Femur (tissue), 1 donor: ENCODE results near the gene STRN4.
"Not testable (repeated sequence)": the region's sequence is repeated elsewhere in the genome, so short reads cannot be mapped to it uniquely, and the experiment has no call there.

Experiments
- DNase-seq: peaks from one replicate; pipeline ENCODE4 v3.0.0-alpha.2; 2017

Gene STRN4

DNA sequence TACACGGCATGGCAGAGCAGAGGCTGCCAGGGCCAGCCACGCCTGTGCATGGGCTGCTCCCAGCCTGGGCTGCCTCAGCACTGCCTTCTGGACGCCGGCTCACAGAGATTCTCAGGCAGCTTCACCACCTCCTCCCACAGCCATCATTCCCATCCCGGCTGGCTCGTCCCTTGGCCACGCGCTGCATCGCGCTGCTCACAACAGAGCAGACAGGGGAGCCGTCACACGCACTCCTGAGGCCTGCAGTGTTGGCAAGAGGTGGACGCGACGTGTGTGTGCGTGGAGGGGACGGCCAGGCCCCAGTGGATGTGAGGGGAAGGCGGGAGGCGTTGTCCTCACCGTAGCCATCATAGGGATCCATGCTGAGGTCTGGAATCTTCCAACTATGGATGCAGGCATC is 21.8 kb downstream of the STRN4 start:
- peak; percentile 27 for DNase-seq

DNA sequence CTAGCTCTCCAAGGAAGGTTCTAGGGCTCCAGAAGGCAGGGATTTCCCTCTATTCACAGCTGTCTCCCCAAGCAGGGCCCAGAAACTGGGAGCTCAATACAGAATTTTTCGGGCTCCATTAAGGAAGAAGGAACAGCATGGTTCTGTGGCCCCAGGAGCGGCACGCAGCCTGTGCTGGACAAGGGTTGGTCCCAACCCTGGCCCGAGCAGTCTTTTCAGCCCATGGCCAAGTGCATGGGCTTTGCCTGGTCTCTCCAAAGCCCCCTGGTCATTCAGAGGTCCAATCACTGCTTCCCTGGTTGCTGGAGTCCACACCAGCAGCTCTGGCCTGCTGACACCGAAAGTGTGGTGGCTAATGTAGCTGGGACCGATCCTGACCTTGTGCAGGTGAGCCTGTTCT is 22.8 kb downstream of the STRN4 start:
- DNase-seq, result no peak

DNA sequence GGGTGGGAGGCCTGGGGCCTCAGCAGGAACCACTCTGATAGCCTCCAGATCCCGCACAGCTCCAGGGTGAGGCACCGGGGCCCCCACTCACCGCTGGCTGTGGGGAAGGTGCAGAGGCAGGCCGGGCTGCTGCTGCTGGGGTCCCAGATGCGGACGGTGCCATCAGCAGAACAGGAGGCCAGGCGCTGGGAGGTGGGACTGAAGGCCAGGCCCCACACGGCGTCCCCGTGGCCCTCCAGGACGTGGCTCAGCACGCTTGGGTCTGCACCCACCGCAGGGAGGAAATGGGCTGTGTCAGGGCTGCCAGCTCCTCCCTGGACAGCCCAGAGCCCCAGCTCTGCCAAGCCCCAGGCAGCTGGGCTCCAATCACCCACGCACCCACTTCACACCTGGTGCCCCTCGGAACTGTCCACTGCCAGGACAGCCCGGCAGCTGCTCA is 23.2 kb downstream of the STRN4 start:
- DNase-seq, result peak; percentile 18

DNA sequence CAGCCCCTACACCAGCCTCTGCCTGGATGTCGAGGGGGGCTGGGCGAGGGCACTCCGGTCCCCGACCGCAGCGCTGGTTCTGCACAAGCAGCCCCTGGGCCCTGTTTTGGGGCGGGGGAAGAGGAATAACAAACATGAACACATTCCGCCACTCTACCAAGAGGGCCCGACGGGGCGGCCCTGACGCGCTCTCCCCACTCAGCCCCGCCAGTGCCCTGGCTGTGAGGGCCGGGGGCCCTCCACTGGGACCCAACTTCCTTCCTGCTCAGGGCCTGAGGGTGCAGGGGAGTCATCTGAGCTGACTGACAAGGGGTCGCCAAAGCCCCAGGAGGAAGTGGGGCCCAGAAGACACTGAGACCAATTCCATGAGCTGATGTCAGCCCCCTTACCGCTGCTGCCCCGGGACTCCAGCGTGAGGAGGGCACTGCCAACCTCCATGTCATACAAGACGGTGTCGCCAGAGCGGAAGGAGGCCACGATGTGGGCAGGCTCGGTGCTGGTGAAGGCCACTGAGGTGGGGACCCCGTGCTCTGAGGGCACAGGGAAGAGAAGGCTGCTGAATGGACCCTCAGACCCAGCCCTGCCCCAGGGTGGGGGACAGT is 23.7 kb downstream of the STRN4 start:
- DNase-seq, result peak; percentile 16

DNA sequence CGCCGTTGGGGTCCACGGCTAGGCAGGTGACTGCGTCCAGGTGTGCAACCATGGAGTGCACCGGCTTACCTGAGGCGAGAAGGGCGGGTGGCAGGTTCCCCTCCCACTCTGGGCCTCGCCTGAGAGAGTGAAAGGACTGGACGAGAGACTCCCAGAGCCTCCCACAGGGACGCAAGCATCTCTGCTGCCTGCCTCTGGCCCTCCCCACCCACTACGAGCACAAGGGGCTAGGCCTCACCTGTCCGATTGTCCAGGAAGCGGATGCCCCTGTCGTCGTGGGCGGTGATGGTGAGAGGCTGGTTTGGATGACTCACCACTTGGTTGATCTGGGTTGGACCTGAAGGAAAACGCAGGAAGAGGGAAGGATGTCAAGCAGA is 24.3 kb downstream of the STRN4 start:
- peak; percentile 20 for DNase-seq

DNA sequence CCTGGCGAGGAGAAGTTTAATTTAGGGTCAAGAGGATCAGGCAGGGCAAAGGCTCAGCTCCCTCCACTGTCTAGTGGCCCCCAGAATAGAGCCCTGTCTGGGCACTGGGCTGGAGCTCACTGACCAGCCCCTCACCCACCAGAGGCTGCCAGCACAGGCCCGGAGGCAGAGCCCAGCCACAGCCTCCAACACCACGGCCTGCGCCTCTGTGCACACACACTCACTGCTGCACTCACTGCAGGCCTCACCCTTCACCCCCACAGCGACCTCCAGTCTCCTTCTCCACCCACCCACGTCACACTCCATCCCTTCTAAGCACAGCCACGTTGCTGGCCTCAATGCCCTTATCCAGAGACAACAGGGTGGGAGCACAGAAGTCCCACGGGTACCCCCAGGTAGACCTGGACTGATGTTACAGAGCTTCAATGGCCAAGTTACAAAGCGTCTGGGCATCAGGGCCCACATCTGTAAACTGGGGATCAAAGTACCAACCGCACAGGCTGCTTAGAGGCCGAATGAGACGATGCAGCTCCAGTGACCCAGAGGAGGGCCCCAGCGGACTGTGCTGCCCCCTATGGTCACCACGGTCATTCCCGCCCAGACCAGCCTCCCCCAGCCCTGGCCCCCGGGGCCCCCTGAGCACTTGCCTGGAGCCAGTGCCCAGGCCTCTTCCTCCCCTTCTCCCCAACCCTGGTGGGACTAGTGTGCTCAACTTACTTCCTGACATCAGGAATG is 24.8 kb downstream of the STRN4 start:
- no peak for DNase-seq

DNA sequence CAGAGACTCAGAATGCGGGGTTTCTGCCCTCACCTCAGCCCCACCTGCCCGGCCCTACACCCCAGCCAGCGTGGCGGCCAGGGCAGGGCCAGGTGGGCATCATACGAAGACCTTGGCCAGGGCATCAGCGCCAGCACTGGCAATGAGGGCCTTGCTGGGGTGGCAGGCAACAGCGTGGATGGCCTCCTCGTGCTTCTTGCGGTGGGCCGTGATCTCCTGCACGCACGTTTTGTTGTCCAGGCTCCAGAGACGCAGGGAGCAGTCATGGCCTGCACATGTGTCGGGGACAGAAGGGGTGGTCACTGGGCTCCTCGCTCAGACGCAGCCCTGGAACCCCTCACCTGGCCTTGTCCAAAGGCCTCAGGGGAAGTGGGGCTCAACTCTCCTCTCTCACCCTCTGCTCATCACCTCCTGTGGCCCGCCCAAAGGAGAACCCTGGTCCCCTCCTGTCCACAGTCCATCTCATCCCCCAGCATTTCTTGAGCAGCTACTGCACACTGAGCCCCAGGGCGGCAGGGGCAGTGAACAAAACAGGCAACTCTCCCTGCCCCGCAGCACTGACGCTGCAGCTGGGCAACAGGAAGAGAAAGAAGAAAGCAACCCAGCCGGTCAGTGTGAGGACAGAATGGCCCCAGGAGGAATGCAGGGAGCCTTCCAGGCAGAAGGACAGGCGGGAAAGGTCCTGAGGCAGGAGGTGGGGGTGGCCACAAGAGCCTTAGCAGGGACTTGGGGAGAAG is 25.6 kb downstream of the STRN4 start:
- DNase-seq, result peak; percentile 18

DNA sequence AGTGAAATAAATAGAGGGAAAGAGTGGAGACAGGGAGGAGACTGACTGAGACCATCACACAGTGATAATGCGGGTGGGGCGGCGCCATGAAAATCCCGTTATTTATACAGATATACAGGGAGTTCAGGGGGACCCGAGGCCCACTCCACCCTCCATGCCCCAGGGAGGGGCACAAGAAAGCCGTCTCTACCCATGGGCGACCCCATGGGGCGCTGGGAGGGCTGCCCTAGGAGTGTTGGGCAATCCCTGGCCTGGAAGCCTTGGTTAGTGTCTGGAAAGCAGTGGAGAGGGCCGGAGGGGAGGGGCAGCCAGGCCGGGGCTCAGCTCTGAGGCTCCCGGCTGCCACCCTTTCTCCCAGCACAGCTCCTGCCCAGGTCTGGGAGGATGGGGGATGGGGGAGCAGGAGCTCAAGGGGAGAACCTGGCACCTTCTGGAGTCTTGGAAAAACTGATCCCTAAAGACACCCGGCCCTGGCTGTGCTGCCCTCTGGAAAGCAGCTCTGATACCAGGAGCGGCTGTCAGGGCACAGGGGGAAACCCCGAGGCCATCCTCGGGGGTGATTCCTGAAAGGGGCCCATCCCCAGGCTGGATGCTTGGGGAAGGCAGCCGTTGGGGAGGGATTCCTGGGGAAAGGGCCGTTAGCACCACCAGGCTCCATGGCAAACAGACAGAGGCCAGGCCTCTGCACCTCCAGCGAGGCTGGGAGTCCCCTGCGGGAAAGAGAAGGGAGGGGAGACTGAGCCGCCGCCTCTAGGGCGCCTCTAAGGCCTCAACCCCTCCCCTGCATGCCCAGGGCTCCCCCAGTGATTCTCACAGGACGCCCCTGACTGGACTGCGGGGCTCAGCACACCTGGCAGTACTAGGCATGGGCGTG is 26.4 kb downstream of the STRN4 start:
- DNase-seq, result peak; percentile 21

DNA sequence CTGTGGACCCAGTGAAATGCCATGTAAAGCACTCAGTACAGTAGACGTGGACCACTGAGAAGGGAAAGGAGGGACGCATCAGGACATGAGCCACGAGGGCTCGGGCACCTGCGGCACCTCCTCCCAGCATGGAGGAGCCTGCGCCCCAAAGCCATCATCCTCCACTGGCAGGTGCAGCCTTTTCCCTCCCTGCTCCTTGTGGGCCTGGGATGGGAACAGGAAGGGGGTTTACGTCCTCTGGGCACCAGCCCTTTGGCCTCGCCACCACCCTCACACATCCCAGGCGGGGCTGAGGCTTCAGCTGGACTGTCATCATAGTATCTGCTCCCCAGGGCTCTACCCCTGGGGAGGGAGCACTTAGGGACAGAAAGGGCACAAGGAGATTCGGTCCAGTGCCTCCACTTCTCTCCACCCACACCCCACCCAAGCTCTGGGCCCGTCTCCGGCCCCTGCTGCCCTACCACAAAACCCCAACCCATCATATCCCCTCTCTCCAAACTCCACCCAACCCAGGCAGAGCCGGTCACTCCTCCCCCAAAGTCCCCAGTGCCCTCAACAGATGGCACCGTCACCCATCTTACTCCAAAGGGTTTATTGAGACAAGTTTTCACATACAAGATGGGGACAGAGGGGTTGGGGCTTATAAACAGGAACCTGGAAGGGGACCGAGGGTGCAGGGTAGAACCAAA is 27.2 kb downstream of the STRN4 start:
- DNase-seq, result peak; percentile 21

DNA sequence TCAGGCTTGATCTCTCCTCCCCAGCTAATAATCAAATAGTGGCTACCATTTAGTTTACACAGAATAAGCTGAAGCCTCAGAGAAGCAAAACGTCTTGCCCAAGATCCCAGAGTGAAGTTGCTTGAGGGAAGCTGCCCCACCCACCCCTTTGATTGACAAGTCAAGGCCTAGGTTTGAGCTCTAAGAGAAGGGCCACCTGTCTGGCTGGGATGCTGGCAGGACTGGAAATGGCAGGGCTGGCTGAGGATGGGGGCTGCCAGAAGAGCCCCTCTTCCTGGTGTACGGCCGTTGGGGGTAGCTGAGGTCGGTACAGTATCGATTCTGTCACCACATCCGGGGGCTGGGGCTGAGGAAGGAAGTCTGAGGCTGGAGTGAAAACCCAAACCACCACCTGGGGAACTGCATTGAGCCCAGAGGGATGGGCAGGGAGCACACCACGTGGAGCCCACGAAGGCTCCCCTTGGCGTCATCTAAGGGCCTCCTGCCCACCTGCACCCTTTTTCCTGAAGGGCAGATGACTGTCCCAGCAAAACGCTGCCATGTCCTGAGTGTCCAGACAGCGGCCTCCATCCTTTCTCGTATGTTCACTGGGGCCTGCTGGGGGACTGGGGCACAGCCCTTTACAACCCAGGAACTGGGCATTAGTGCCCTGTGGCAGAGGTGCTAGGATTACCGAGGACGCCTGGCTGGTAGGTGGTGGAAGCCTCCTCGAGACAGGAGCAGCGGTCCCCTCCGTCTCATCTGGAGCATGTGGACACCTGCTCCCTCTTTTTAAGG is 27.9 kb downstream of the STRN4 start:
- peak; percentile 36 for DNase-seq

DNA sequence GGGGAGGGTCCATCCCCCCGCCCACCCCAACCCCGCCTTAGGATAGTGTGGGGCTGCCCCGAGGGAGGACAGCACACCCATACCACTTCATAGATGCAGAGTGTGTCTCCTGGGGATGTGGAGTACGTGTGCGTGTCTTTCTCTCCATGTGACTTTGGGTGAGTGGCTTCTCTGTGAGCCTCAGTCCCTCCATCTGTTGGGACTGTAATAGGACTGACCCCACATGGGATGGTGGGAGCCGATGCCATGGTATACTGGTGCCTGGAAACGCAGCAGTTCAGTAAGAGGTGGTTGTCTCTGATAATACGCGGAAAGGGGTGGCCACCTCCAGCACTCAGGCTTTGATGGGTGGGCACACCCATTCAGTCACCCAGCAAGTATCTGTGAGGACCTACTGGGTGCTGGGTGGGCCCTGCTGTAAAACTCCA is 28.5 kb downstream of the STRN4 start:
- DNase-seq, result no peak

DNA sequence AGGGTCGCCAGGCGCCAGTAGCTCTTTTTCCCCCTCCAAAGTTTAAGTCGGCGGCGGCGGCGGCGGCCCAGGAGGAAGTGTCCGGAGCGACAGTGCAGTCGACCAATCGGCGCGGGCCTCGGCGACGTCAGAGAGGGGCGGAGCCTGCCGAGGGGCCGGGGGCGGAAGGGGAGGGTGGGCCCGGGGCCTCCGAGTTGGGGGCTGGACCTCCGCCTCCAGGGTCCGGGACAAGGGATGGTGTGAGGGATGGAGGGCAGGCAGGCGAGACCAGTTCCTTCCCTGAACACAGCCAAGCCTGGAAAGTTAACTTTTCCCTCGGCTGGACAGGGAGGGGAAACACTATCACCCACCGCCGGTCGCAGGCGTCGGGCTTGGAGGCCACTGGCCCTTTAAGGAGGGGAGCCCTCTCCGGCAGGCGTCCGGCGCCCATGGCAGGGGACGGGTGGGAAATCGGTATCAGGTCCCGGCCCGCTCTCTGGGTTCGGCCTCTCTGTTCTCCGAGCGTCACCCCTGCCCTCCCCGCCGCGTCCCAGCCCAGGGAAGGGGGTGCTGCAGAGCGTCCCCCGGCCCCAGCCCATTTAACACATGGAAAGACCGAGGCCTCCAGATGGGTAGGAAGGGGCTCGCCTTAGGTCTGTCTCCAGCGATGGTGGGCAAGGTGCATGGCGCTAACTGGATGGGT is 29.1 kb downstream of the STRN4 start, which contains the start of gene PRKD2:
TSS of gene PRKD2 (minus strand) at position 81 of the 682 bp plus-strand sequence. CDS start 744 bp downstream, outside the sequence.
- DNase-seq, result peak; percentile 96

DNA sequence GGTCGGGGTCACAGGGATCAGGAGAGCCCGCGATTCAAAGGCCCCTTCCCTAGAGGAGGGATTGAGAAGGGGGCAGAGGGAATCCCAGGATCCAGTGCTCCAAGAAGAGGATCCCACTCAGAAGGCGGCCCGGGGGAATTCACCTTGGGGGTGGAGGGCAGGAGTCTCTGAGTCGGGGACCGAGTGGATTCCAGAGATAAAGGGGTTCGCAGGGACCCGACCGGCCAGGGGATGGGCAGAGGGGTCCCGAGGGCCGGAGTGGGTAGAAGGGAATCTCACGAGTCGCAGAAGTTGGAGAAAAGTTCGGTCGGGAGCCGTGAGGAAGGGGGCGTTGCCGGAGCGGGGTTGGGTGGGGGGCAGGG is 29.6 kb downstream of the STRN4 start:
- no peak for DNase-seq

DNA sequence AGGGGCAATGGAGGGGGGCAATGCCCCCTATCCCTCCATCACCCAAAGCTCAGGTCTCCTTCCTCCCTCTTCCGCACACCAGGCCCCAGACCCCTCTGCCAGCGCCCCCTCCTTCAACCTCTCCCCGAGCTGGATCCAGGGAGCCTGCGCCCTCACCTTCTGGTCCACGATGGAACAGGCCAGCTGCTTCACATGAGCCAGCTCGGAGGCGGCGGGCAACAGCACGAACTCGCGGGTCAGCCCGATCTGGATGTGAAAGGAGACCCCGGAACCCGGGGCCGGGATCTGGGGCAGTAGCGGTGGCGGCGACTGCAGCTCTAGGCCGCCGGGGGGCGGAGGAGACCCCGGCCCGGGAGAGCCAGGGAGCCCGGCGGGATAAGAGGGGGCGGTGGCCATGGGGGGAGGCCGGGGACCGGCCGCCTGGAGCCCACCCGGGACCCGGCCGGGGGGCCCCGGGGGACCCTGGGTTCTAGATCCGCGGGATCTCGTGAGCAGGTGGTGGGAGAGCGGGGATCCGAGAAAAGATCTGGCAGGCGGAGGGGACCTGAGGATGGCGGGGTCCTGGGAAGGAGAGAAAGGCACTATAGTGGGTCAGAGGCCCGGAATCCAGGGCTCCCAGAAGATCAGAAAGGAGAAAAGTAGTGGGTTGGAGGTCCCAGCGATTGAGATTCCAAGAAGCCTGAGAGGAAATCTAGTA is 30.1 kb downstream of the STRN4 start:
- DNase-seq, result no peak

DNA sequence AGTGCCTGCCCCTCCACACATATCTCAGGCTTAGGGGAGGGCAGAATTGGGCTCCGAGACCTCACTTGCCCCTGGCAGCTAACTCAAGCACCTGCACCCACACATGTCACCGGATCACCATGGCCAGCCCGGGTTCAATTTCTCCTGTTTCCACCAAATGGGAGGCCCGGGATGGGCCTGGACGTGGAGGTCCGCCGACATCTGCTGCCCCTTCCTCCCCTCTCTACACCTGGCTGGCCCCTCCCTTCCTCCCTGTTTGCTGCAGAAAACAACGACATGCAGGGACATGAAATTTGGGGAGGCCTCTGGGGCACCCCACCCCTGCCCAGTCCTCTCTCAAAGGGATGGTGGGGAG is 30.7 kb downstream of the STRN4 start:
- no peak for DNase-seq

DNA sequence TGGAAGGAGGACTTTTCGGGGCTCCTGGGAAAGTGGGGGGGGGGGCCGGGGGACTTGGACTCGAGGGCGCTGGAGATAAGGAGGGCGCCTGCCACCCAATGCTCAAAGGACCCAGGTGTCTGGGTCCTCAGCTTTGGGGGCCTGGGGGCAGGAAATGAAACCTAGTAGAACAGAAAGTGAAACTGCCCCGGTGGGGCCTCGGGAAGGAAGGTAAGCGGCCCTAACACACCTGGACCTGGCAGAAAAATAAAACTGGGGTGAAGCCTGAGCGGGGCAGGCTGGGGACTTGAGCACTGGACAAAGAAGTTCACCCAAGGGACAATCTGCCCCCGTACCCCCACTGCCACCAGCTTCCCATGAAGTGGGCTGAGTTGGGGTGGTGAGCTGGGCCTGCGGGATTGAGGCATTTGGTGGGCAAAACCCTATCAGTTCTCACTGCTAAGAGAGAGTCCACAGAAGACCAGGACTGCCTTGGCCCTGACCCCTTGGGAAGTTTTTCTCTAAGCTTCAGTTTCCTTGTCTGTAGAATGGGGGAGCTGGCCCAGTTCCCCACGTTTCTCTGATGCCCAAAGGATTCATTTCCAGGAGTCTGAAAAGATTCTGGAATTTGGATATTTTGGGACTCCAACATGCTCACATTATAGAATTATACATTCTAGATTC is 31.7 kb downstream of the STRN4 start:
- no peak for DNase-seq

DNA sequence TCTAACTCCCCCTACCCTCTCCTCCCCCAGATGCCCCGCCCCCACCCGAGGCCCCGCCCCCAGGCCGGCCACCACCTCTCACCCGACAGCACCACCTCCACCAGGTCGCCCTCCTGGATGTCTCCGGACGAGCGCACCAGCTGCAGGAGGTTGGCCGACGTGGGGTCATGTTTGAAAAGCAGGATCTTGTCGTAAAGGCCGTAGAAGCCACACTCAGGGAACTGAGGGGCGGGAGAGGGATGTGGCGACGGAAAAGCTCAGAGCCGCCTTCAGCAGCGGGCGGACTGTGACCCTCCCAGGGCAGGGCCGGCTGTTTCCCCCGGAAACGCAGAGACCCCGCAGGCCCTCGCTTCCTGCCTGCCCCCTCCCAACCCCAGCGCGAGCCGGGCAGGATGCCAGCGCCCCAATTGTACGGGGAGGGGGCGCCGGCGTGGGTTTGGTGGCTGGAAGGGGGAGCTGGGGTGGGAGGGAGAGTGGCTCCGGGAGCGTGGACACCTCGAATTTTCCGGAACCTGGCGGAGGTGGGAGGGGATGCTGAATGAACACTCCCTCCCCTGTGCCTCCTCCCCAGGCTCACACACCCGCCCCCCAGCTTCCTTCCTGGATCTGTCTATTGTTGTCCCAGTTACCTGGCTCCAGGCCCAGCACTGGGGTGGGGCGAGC is 32.3 kb downstream of the STRN4 start:
- DNase-seq, result peak; percentile 94

DNA sequence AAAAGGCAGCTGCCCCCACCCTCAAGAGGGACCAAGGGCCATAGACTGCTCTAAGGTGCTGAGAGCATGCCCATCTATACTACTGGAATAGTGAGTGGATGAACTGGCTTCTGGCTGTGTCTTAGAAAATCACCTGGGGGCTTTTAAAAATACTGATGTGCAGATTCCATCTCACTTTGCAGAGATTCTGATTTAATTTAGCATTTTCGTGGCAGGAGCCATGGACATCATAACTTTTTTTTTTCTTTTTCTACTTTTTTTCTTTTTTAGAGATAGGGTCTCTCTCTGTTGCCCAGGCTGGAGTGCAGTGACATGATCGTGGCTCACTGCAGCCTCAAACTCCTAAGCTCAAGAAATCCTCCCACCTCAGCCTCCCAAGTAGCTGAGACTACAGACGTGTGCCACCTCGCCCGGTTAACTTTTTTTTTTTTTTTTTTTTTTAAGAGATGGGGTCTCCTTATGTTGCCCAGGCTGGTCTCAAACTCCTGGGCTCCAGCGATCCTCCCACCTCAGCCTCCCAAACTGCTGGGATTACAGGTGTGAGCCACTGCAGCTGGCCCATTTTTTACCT is 33.4 kb downstream of the STRN4 start:
- not testable (repeated sequence) for DNase-seq

DNA sequence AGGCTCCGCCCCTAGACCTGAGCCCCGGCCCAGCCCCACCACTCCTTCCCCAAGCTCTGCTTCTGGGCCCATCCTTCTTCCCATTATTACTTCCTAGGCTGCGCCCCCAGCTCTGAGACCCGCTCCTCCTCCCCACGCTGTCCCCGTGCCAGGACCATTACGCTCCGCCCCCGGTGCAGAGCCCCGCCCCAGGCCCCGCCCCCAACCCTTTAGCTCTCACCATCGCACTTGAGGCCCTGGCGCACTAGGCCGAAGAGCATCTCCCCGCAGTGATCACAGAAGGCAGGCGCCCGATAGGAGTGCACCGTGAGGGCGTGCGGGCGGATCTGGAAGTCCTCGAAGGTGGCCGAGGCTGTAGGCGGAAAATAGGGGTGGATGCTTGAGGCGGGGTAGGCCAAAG is 35.6 kb downstream of the STRN4 start:
- DNase-seq, result no peak
